Neural progenitor cell (in vitro differentiated cells): ENCODE results near the gene NPRL2.

Source experiments
- CTCF ChIP-seq: fragments of 200-600 bp; sonication (generic); IDR thresholded peaks from 2 replicates; pipeline ENCODE4 v1.5.1; 2017; ENCODE audit warnings: antibody characterized with exemption, mild to moderate bottlenecking
- EZH2 ChIP-seq: fragments of 200-600 bp; sonication (generic); IDR thresholded peaks from 2 replicates; pipeline ENCODE4 v1.6.1; 2017; ENCODE audit warnings: antibody characterized with exemption, mild to moderate bottlenecking, moderate library complexity

- TF ChIP-seq CTCF (no peak), EZH2 (no peak)
These were observed 405 bp downstream of the NPRL2 start for GRCh38 chr3:50350213-50350526.
